Loucy (cell line): ENCODE data around the gene ABAT.

Source experiments
- CTCF ChIP-seq: fragments of 200-600 bp; sonication (generic); conservative IDR thresholded peaks from 2 replicates; pipeline ENCODE4 v1.5.1; 2014; ENCODE audit warnings: mild to moderate bottlenecking, antibody characterized with exemption, low read length
- EZH2phosphoT487 ChIP-seq: fragments of 200-600 bp; IDR thresholded peaks from 2 replicates; pipeline ENCODE4 v1.6.1; 2018; ENCODE audit warnings: antibody characterized with exemption, mild to moderate bottlenecking, moderate library complexity, borderline replicate concordance

- TF ChIP-seq CTCF: no peak
- TF ChIP-seq EZH2phosphoT487: no peak
These were observed 8.3 kb downstream of the ABAT start for GRCh38 chr16:8682551-8683259.
